ENCODE measurements around the gene FBXL4. TPM values are rescaled to one million over a fixed set of nuclear protein-coding genes. Genes with fewer than 3 reads are reported as not detected.

Gene FBXL4
- total RNA-seq, result 10 to 100 TPM; 16.4 to 35.0 (median 22.4) TPM

GRCh38 chr6:98947411-98948292 is at the start of gene FBXL4:
TSS of gene FBXL4 (minus strand) at chr6:98947946. CDS start at chr6:98926988, 20,958 bp downstream.
- peaks cover 18 to 24% of the 10 kb centered on the region in 2 donors for H3K4me1 ChIP-seq
- H3K36me3 ChIP-seq, result no peaks in the 10 kb centered on the region
- TF ChIP-seq POLR2A (IDR thresholded peaks at IDR 0.05), result peak; percentile 67 to 80
- TF ChIP-seq, protein P1, sequence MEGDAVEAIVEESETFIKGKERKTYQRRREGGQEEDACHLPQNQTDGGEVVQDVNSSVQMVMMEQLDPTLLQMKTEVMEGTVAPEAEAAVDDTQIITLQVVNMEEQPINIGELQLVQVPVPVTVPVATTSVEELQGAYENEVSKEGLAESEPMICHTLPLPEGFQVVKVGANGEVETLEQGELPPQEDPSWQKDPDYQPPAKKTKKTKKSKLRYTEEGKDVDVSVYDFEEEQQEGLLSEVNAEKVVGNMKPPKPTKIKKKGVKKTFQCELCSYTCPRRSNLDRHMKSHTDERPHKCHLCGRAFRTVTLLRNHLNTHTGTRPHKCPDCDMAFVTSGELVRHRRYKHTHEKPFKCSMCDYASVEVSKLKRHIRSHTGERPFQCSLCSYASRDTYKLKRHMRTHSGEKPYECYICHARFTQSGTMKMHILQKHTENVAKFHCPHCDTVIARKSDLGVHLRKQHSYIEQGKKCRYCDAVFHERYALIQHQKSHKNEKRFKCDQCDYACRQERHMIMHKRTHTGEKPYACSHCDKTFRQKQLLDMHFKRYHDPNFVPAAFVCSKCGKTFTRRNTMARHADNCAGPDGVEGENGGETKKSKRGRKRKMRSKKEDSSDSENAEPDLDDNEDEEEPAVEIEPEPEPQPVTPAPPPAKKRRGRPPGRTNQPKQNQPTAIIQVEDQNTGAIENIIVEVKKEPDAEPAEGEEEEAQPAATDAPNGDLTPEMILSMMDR (IDR thresholded peaks at IDR 0.05 in 4 of 5, conservative IDR thresholded peaks at IDR 0.05 in 1 of 5), result peak in 1 of 5 experiments; percentile 9
- peak within 1 kb of the TSS; percentile 80 to 93 (median 88) for H3K27ac ChIP-seq
- H3K27me3 ChIP-seq, result no peaks in the 10 kb centered on the region
- peak within 1 kb of the TSS; percentile 70 to 92 (median 76) for H3K4me3 ChIP-seq
- H3K9me3 ChIP-seq, result no peaks in the 10 kb centered on the region
- intact Hi-C loops (cut with DNase I; ENCODE audit: low total_unique reads), result loop anchor here (2.0 to 10.0 kb wide), 3 partner anchors 85 to 1665 kb away; partner anchors contain the start of genes MMS22L and PNISR
- in situ Hi-C loops (cut with MboI; ENCODE audit: low sequenced_read_pairs in 4 of 4), result no loop called here
- DNase-seq (peak; percentile 73 to 83), ATAC-seq (peak; percentile 87 to 89)

GRCh38 chr6:98995116-98995515 is 47.4 kb upstream of the FBXL4 start:
- intact Hi-C loops (cut with DNase I; ENCODE audit: low total_unique reads), result no loop called here
- in situ Hi-C loops (cut with MboI; ENCODE audit: low sequenced_read_pairs in 4 of 4), result no loop called here
- Histone ChIP-seq H3K27ac (no peak overlapping the region), H3K27me3 (no peaks in the 10 kb centered on the region), H3K36me3 (no peaks in the 10 kb centered on the region), H3K9me3 (no peaks in the 10 kb centered on the region), H3K4me1 (peaks cover 10% of the 10 kb centered on the region in 2 donors), H3K4me3 (no peak overlapping the region)
- ATAC-seq (no peak), DNase-seq (no peak)
- TF ChIP-seq, protein P1 (IDR thresholded peaks at IDR 0.05 in 4 of 5, conservative IDR thresholded peaks at IDR 0.05 in 1 of 5), result no peak
- no peak for TF ChIP-seq POLR2A (IDR thresholded peaks at IDR 0.05)

- DNase-seq, result no peak
- H3K27me3 ChIP-seq, result no peaks in the 10 kb centered on the region
- intact Hi-C loops (cut with DNase I; ENCODE audit: low total_unique reads), result no loop called here
- TF ChIP-seq, protein P1 (IDR thresholded peaks at IDR 0.05 in 4 of 5, conservative IDR thresholded peaks at IDR 0.05 in 1 of 5), result no peak
- TF ChIP-seq POLR2A (IDR thresholded peaks at IDR 0.05), result no peak
- H3K27ac ChIP-seq, result no peak overlapping the region
- peaks cover 10% of the 10 kb centered on the region in 2 donors for H3K4me1 ChIP-seq
- H3K36me3 ChIP-seq, result no peaks in the 10 kb centered on the region
- H3K4me3 ChIP-seq, result no peak overlapping the region
- in situ Hi-C loops (cut with MboI; ENCODE audit: low sequenced_read_pairs in 4 of 4), result no loop called here
- ATAC-seq, result peak; percentile 41 to 86
- H3K9me3 ChIP-seq, result no peaks in the 10 kb centered on the region
Observed at GRCh38 chr6:98992535-98992934, 44.8 kb upstream of the FBXL4 start.

GRCh38 chr6:98986071-98986615 is 38.4 kb upstream of the FBXL4 start:
- DNase-seq (no peak), ATAC-seq (no peak)
- no peak for TF ChIP-seq POLR2A (IDR thresholded peaks at IDR 0.05)
- TF ChIP-seq, protein P1 (IDR thresholded peaks at IDR 0.05 in 4 of 5, conservative IDR thresholded peaks at IDR 0.05 in 1 of 5), result no peak
- Histone ChIP-seq H3K27ac (no peak overlapping the region), H3K27me3 (no peaks in the 10 kb centered on the region), H3K9me3 (no peaks in the 10 kb centered on the region), H3K4me3 (no peak overlapping the region), H3K4me1 (no peaks in the 10 kb centered on the region), H3K36me3 (no peaks in the 10 kb centered on the region)
- intact Hi-C loops (cut with DNase I; ENCODE audit: low total_unique reads), result no loop called here
- in situ Hi-C loops (cut with MboI; ENCODE audit: low sequenced_read_pairs in 4 of 4), result no loop called here

Data from gastrocnemius medialis (tissue), 4 donors.